Vagina (tissue), 2 donors: ENCODE results near the gene HBEGF.

Source experiments
- POLR2AphosphoS5 ChIP-seq, 2 donors: sonication (generic); formaldehyde crosslinking; IDR thresholded peaks; one replicate each; pipeline ENCODE4 v1.9.0; 2017; ENCODE audit warnings: antibody characterized with exemption in 2 of 2, mild to moderate bottlenecking in 2 of 2, low read depth in 1 of 2; ENCODE audit not compliant: insufficient read depth in 1 of 2
- TF ChIP-seq, protein P1 (sequence below), 3 experiments: fragments of 450-650 bp in 2 of 3; fragments of 200-600 bp in 1 of 3; sonication (generic) in 1 of 3; IDR thresholded peaks; one replicate each; pipeline ENCODE4 v1.5.1; 2017 to 2019; ENCODE audit warnings: antibody characterized with exemption in 3 of 3, mild to moderate bottlenecking in 2 of 3, moderate library complexity in 2 of 3

DNA sequence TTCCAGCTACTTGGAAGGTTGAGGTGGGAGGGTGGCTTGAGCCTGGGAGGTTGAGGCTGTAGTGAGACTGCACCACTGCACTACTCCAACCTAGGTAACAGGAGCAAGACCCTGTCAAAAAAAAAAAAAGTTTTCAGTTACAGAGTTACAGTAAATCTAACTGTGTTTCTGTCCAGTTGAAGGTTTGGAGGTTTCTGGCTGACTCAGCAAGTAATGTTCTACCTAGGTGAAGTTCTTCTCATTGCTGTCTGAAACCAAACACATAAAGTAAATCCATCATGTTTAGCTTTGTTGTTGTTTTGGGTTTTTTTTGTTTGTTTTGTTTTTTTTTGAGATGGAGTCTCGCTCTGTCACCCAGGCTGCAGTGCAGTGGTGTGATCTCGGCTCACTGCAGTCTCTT, 47.3 kb upstream of the HBEGF start:
- TF ChIP-seq, protein P1, sequence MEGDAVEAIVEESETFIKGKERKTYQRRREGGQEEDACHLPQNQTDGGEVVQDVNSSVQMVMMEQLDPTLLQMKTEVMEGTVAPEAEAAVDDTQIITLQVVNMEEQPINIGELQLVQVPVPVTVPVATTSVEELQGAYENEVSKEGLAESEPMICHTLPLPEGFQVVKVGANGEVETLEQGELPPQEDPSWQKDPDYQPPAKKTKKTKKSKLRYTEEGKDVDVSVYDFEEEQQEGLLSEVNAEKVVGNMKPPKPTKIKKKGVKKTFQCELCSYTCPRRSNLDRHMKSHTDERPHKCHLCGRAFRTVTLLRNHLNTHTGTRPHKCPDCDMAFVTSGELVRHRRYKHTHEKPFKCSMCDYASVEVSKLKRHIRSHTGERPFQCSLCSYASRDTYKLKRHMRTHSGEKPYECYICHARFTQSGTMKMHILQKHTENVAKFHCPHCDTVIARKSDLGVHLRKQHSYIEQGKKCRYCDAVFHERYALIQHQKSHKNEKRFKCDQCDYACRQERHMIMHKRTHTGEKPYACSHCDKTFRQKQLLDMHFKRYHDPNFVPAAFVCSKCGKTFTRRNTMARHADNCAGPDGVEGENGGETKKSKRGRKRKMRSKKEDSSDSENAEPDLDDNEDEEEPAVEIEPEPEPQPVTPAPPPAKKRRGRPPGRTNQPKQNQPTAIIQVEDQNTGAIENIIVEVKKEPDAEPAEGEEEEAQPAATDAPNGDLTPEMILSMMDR (IDR thresholded peaks at IDR 0.05) = no peak
- no peak for TF ChIP-seq POLR2AphosphoS5 (IDR thresholded peaks at IDR 0.05; ENCODE audit: insufficient read depth in 1 of 2, low read depth in 1 of 2)
